ENCODE data around the gene KAT6B.

DNA sequence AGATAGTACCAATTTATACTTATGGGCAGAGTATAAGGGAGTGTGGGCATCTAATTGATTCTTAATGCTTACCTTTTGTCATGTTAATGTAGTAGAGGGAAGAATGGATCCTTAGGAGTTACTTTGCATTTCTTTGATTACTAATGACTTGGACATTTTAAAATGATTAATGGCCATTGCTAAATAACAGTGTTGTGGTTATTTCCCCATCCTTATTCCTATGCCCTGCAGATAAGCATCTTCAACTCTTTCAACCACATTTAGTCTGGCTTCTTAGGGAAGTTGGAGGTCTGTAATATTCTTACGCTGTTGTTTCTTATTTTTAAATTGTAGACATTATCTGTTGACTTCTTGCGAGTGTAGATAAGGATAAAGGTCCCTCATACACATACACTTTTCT is 37.2 kb downstream of the KAT6B start:
- TF ChIP-seq EZH2 (IDR thresholded peaks at IDR 0.05; ENCODE audit: insufficient read depth, poor library complexity, severe bottlenecking) (no peak), EZH2phosphoT487 (IDR thresholded peaks at IDR 0.05; ENCODE audit: insufficient read depth, low read depth) (no peak)
